Calu3 (cell line): ENCODE data around the gene ABCC10. TPM values are rescaled to one million over a fixed set of nuclear protein-coding genes. Genes with fewer than 3 reads are reported as not detected.

ENCODE experiments used
- BruUV-seq: library from RNA; stranded (reverse); fragments of 400-500 nt; replicated peaks from 2 replicates; lab custom pipeline; 2021; lab: Mats Ljungman, UMichigan
- CTCF ChIA-PET: fragments of 300-600 bp; sonication (Branson Sonifier 250); formaldehyde crosslinking; loops from one replicate; lab custom pipeline; 2022; ENCODE audit warnings: antibody characterized with exemption; lab: Charles Lee
- DNase-seq: peaks from one replicate; pipeline ENCODE4 v3.0.0; 2022
- H3K27ac Mint-ChIP-seq: one replicate; pipeline ENCODE4 v1.8.0; 2022; ENCODE audit warnings: mixed read lengths; ENCODE audit not compliant: unreplicated experiment
- H3K27me3 Mint-ChIP-seq: one replicate; pipeline ENCODE4 v1.8.0; 2022; ENCODE audit warnings: mixed read lengths; ENCODE audit not compliant: unreplicated experiment
- H3K36me3 Mint-ChIP-seq: one replicate; pipeline ENCODE4 v1.8.0; 2022; ENCODE audit warnings: mild to moderate bottlenecking, moderate library complexity, mixed read lengths; ENCODE audit not compliant: insufficient read depth, unreplicated experiment
- H3K4me1 Mint-ChIP-seq: one replicate; pipeline ENCODE4 v1.8.0; 2022; ENCODE audit warnings: mild to moderate bottlenecking, low read depth, mixed read lengths; ENCODE audit not compliant: unreplicated experiment
- H3K4me3 Mint-ChIP-seq: one replicate; pipeline ENCODE4 v1.8.0; 2022; ENCODE audit warnings: mild to moderate bottlenecking, low read depth, moderate library complexity, mixed read lengths; ENCODE audit not compliant: unreplicated experiment
- H3K9me3 Mint-ChIP-seq: one replicate; pipeline ENCODE4 v1.8.0; 2022; ENCODE audit warnings: low read depth, mixed read lengths; ENCODE audit not compliant: unreplicated experiment
- intact Hi-C: fragments of 100-400 bp; cut with micrococcal nuclease; formaldehyde crosslinking; loops from one replicate; pipeline ENCODE4 v1.10.0; 2022; ENCODE audit not compliant: unreplicated experiment
- total RNA-seq: library from RNA; stranded (reverse); gene quantifications from 2 replicates; pipeline ENCODE4 v1.2.3, GENCODE V29; 2022
- TF ChIP-seq, protein P1 (sequence below): fragments of 200-600 bp; IDR thresholded peaks from one replicate; pipeline ENCODE4 v1.8.0; 2022; ENCODE audit warnings: antibody characterized with exemption; ENCODE audit not compliant: unreplicated experiment

ABCC10 gene
- total RNA-seq, 1 experiment from 2014 or later = 53.0 TPM

DNA sequence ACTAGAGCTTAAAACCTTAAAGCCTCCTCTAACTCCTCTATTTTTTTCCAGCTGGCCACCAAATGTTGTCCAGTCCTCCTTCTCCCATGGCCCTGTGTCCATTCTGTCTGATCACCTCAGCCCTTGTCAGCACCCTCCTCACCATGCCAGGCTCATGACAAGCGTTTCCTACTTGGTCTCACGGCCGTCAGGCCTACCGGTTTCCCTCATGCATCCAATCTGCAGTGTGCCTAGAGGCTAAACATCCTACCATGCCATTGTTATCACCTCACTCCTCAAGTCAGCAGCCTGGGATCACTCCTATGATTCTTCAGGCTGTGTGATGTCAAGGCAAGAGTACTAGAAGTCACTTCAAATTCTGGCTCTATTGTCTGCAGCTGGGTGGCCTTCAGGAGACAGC lies 40.4 kb downstream of the ABCC10 start:
- H3K9me3 Mint-ChIP-seq = no peaks in the 10 kb centered on the region
- H3K4me3 Mint-ChIP-seq = no peak overlapping the region
- TF ChIP-seq, protein P1, sequence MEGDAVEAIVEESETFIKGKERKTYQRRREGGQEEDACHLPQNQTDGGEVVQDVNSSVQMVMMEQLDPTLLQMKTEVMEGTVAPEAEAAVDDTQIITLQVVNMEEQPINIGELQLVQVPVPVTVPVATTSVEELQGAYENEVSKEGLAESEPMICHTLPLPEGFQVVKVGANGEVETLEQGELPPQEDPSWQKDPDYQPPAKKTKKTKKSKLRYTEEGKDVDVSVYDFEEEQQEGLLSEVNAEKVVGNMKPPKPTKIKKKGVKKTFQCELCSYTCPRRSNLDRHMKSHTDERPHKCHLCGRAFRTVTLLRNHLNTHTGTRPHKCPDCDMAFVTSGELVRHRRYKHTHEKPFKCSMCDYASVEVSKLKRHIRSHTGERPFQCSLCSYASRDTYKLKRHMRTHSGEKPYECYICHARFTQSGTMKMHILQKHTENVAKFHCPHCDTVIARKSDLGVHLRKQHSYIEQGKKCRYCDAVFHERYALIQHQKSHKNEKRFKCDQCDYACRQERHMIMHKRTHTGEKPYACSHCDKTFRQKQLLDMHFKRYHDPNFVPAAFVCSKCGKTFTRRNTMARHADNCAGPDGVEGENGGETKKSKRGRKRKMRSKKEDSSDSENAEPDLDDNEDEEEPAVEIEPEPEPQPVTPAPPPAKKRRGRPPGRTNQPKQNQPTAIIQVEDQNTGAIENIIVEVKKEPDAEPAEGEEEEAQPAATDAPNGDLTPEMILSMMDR = no peak
- BruUV-seq = no TSS peak
- CTCF ChIA-PET = interaction anchor here (0.6 to 0.8 kb wide), 2 partner anchors 34 to 130 kb away, joined by 3 read pairs; no protein-coding TSS in a partner anchor
- H3K36me3 Mint-ChIP-seq = no peaks in the 10 kb centered on the region
- no peak overlapping the region for H3K27ac Mint-ChIP-seq
- DNase-seq = no peak
- H3K4me1 Mint-ChIP-seq = no peaks in the 10 kb centered on the region
- intact Hi-C loops = no loop called here
- H3K27me3 Mint-ChIP-seq = peaks cover 50% of the 10 kb centered on the region

DNA sequence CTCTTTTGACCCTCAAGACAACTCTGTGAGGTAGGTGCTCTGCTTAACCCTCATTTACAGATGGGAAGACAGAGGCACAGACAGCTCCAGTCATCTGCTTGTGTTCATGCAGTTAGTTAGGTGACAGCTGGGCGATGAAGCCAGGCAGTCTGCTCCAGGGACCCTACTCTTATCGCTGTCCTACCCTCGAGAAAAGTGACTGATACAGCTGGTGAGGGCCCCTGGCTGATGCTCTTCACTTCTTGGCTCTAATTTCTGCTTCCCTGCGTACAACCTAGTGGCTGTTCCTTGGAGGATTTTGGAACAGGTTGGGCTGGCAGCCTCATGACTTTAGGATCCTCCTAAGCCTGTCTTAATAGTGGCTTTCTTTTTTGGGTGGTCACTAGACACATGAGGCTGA lies 40.9 kb downstream of the ABCC10 start:
- no peaks in the 10 kb centered on the region for H3K36me3 Mint-ChIP-seq
- intact Hi-C loops = no loop called here
- CTCF ChIA-PET = interaction anchor here (0.6 to 0.8 kb wide), 2 partner anchors 34 to 130 kb away, joined by 3 read pairs; no protein-coding TSS in a partner anchor
- no peaks in the 10 kb centered on the region for H3K4me1 Mint-ChIP-seq
- H3K27ac Mint-ChIP-seq = no peak overlapping the region
- no TSS peak for BruUV-seq
- H3K27me3 Mint-ChIP-seq = peaks cover 45% of the 10 kb centered on the region
- no peak for DNase-seq
- H3K9me3 Mint-ChIP-seq = no peaks in the 10 kb centered on the region
- TF ChIP-seq, protein P1 = no peak
- no peak overlapping the region for H3K4me3 Mint-ChIP-seq

DNA sequence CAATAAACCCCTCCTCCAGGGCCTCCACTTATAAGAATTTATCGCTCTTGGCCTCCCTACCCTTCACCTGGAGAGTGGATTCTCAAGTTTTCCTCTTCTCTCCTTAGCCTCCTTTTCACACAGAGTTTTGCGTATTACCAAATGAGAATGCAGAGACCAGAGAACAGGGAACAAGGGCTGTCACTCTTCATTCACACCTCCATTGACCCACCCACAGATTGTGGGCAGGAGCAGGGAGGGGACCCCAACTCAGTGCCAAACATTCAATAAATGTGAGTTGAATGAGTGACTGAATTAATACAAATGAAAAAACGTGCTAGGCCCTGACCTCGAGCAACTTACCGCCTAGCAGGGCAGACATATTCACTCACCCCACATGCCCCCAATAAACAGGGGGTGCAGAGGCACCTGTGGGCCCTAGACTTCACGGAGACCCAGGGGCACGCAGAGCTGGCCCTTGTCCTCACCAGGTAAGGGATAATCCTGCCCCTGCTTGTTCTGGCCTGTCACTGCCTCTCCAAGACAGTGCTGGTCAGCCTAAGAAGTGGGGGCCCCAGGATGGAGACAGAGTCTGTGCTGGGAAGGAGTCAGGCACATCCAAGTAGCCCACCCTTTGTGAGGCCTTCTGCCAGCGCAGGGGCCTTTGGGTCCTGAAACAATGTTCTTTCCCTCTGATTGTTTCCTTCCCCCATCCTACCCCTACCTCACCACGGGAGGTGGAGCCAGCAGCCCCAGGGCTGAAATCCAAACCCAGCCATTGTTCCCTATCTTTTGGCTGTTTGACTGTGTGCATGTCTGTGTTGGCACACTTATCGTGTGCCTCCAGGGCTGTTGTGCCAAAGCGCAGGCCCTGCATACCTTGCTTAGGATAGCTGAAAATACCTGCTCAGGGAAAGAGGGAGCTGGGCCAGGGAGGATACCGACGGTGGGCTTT lies 41.7 kb downstream of the ABCC10 start:
- intact Hi-C loops = no loop called here
- Mint-ChIP-seq H3K9me3 (no peaks in the 10 kb centered on the region), H3K36me3 (no peaks in the 10 kb centered on the region), H3K27ac (no peak overlapping the region), H3K4me3 (no peak overlapping the region), H3K4me1 (no peaks in the 10 kb centered on the region), H3K27me3 (peaks cover 37% of the 10 kb centered on the region)
- CTCF ChIA-PET = no interaction called here
- no TSS peak for BruUV-seq
- no peak for DNase-seq
- TF ChIP-seq, protein P1 = no peak

DNA sequence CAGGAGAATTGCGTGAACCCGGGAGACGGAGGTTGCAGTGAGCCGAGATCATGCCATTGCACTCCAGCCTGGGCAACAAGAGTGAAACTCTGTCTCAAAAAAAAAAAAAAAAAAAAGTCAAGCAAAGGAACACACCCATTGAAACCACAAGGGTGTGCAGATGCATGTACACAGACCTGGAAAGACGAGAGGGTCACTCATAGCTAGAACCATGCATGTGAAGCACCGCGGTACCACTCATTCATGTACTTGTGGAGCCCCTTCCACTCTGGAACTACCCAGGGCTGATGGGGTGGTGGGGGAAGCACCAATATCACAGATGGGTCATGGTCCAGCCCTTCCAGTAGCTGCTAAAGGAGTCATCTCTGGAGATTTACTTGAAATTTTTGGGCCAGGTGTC lies 42.6 kb downstream of the ABCC10 start:
- Mint-ChIP-seq H3K9me3 (no peaks in the 10 kb centered on the region), H3K27ac (no peak overlapping the region), H3K4me1 (no peaks in the 10 kb centered on the region), H3K27me3 (peaks cover 32% of the 10 kb centered on the region), H3K36me3 (no peaks in the 10 kb centered on the region), H3K4me3 (no peak overlapping the region)
- intact Hi-C loops = no loop called here
- BruUV-seq = no TSS peak
- no peak for DNase-seq
- TF ChIP-seq, protein P1 = no peak
- CTCF ChIA-PET = interaction anchor here (0.6 to 1.0 kb wide), 3 partner anchors 25 to 153 kb away, joined by 3 to 4 read pairs (median 4); no protein-coding TSS in a partner anchor
